NCI-H345 treated with DMSO at 0.1 percent for 48 hours (cell line): ENCODE data around the gene CACNA1B.
"Not testable (repeated sequence)": the region's sequence is repeated elsewhere in the genome, so short reads cannot be mapped to it uniquely, and the experiment has no call there.

Experiments used
- DNase-seq: peaks from one replicate; lab custom pipeline; 2025; ENCODE audit not compliant: unreplicated experiment; lab: John Stamatoyannopoulos, UW

The CACNA1B gene

GRCh38 chr9:138010861-138011260, 133.3 kb downstream of the CACNA1B start:
- DNase-seq = peak; percentile 57

DNA sequence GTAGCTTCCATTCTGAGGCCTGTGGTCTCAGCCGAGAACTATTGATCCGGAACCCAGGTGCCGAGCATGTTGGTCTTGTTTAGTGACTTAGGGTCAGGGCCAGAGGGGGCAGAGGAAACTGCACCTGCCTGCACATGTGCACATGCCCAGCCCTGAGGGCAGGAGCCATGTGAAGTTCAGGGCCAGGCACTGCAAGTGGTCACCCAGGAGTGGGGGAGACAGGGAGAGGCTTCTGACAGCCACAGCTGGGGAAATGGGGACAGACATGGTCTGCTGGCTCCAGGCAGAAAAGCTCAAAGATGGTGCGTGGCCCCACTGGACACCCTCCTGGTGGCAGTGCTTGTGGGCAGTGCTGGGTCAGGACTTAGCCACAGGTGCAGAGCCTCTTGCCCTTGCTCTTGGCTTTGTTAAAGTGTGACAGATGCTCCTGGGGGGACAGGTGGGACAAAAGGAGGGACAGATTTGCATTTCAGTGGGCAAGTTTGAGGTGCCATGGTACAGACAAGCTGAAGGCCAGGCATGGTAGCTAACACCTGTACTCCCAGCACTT, 134.4 kb downstream of the CACNA1B start:
- DNase-seq = no peak

DNA sequence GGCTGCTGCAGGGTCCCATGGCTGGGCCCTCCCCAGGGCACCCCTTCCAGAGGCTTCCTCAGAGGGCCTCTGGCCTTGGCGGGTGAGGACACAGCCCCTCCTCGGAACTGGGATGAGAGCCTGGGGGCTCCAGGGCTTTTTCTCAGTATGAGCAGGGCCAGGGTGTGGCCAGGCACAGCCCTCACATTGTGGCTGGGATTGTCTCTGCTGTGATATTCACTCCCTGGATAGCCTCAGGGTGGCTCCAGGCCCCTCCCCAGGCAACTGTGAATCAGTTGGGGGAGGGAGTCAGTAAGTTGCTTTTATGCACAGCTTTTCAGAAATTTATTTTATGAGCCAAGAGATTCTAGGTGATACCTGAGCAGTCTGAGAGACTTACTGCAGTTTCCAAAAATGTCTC, 135.7 kb downstream of the CACNA1B start:
- no peak for DNase-seq

DNA sequence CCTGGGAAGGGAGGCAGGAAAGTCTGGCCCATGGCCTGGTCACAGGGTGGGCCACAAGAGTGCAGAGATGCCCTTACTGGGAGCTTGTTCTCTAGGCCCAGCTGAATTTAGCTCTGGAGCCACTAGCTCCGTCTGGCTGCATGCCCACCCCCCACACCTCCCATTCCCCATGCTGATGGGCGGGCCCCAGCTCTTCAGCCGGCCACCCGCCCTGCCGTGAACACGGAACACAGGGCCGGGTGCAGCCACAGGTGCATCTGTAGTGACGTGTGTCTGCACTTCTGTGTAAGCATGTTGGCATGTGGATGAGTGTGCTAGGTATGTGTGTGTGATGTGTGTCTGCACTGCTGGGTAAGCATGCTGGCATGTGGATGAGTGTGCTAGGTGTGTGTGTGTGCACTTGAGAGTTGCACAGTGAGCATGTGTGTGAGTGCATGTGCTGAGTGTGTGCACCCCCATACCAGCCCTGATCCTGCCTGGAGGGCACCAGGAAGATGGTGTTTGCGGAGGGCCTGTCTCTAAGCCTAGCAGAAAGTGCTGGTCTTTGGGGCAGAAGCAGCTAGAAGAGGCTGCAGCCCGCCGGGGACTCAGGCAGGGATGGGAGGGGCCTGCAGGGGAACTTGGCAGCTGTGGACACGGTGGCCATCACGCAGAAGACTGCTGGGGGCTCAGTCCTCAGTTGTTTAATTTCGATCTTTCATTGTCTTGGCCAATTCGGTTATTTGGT, 136.4 kb downstream of the CACNA1B start:
- no peak for DNase-seq

GRCh38 chr9:138014563-138014945, 137.0 kb downstream of the CACNA1B start:
- no peak for DNase-seq

- DNase-seq = no peak
Measured at GRCh38 chr9:138015021-138015829, 137.6 kb downstream of the CACNA1B start.

DNA sequence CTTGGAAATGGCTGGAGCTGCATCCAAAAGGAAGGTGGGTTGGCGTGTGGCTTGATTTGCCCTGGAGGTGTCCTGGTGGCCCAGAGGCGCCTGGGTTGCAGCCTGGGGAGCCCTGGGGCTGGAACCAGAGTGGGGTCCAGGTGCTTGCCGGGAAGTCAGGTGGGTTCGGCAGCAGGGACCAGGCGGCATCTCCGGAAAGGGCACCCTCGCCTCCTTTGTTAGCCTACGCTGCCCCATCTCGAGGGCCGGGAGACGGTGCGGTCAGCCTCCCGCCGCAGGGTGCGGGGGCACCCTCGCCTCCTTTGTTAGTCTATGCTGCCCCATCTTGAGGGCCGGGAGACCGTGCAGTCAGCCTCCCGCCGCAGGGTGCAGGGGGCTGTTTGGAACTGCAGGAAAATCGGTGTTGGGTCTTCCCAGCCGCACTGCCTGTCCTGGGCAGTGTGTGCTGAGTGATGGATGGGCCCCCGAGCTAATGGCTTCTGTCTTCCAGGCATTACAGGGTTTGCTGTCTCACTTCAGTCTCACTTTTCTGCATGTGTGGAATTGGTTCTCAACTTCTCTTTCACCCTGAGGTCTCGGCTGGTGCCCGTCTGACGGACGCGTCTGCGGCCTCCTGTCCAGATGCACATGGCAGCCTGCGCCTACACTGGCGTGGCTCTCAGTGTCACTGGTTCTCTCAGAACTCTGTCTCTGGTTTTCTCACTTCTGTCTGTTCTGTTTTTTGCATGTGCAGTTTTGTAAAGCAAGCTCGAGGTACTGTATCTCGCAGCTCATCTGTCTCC, 139.0 kb downstream of the CACNA1B start:
- no peak for DNase-seq

- no peak for DNase-seq
Measured at GRCh38 chr9:138017200-138017599, 139.6 kb downstream of the CACNA1B start.

DNA sequence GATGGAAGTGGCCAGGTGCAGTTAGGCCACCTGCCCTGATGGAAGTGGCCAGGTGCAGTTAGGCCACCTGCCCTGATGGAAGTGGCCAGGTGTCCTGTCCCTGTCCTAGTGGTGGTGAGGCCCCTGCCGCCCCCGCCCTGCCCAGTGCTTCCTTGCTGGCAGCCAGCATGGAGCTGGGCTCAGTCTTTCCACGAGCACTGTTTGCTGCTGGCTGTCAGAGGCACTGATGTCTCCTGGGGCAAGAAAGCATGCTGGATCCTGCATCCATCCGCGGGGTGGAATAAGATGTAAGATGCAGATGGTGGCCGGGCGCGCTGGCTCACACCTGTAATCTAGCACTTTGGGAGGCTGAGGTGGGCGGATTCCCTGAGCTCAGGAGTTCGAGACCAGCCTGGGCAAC, 141.9 kb downstream of the CACNA1B start:
- not testable (repeated sequence) for DNase-seq

GRCh38 chr9:138020120-138020794, 142.7 kb downstream of the CACNA1B start:
- DNase-seq = peak; percentile 58

DNA sequence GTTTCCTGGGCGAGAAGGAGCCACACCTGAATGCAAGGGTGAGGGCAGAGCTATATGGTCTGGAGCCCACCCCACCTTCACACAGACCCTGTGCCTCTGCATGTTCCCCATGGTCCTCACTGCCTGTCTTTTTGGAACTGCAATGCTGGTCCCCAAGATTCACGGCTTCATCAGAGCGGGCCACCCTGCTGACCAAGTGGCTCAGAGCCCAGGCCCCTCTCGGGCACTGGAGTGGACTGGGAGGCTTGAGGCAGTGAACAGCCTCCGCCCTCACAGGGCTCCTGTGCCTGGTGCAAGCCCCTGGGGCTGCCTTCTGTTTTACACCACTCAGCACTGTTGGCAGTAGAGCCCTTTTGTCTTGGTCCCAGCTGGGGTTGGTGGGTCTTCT, 143.2 kb downstream of the CACNA1B start:
- peak; percentile 12 for DNase-seq

DNA sequence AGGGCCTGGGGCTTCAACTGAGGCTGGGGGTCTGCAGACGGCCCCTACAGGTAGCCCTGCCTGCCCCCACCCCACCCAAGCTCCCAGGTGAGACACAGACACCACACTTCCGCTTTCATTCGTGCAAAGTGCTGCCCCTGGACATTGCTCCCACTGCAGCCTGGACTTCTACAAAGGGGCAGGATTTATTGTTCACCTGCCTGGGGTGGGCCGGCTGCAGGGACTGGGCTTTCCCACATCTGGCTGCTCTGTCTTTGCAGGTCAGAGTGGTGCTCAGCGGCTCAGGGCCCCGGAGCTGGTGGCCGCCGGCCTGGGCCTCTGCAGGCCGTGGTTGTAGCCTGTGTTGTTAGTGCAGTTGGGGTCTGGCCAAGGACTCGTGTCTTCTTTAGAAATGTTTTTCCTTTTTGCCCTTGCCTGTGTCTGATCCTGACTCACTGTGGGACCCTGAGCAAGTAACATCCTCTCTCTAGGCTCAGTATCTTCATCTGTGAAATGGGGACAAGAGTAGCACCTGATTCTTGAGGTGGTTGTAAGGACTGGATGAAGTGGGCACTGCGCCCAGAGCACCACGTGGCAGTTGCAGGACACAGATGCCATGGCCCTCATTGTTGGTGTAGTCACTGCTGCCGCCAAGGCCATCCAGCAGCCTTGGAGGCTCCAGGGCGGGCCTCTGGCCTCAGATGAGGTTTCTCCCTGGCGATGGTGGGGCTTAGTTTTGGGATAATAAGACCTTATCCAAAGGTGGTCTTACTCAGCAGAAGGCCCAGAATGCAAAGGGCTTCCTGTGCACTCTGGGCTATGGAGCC, 143.9 kb downstream of the CACNA1B start:
- DNase-seq = no peak

- peak; percentile 89 for DNase-seq
Measured at GRCh38 chr9:138022121-138022741, 144.6 kb downstream of the CACNA1B start.

DNA sequence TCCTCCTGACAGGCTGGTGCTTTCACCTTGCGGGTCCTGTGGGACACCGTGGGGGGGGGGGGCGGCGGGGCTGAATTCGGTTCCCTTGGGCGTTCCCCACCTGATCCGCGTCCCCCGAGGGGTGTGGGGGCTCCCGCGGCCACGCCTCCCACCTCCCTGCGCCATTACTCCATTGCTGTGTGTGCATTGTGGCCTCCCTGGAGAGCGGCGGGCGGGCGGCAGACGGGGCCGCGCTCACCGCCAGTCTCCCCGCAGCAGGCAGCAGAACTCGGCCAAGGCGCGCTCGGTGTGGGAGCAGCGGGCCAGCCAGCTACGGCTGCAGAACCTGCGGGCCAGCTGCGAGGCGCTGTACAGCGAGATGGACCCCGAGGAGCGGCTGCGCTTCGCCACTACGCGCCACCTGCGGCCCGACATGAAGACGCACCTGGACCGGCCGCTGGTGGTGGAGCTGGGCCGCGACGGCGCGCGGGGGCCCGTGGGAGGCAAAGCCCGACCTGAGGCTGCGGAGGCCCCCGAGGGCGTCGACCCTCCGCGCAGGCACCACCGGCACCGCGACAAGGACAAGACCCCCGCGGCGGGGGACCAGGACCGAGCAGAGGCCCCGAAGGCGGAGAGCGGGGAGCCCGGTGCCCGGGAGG, 145.3 kb downstream of the CACNA1B start:
- peak; percentile 43 for DNase-seq

DNA sequence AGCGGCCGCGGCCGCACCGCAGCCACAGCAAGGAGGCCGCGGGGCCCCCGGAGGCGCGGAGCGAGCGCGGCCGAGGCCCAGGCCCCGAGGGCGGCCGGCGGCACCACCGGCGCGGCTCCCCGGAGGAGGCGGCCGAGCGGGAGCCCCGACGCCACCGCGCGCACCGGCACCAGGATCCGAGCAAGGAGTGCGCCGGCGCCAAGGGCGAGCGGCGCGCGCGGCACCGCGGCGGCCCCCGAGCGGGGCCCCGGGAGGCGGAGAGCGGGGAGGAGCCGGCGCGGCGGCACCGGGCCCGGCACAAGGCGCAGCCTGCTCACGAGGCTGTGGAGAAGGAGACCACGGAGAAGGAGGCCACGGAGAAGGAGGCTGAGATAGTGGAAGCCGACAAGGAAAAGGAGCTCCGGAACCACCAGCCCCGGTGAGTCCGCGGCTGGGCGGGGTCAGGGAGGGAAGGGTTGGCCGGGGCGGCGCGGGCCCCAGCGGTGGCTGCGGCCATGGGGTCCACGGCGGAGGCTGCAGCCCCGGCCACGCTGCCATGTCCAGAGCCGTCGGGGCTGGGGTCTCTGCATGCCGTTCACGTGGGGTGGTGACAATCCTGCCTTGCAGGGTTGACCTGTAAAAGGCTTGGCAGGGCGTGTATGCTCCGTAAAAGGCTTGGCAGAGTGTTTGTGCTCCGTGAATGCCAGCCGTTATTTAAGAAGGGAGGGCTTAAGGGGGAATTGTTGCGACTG, 146.0 kb downstream of the CACNA1B start:
- no peak for DNase-seq

DNA sequence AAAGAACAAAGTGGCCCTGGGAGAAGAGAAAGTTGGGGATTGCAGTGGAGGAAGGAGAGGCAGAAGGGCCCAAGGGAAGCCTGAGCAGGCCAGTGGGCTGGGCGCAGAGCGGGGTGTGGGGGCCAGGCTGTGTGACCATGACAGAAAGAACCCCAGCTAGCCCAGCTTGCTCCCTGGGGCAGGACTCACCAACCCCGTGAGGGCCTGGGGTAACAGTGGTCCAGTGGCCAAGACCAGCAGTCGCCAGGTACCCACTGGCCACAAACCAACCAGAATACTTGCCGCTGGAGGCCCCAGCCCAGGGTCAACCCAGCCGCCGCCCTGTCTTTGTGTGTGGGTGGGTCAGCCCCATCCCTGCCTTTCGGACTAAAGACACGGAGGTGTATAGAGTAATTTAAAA, 146.5 kb downstream of the CACNA1B start:
- DNase-seq = no peak

DNA sequence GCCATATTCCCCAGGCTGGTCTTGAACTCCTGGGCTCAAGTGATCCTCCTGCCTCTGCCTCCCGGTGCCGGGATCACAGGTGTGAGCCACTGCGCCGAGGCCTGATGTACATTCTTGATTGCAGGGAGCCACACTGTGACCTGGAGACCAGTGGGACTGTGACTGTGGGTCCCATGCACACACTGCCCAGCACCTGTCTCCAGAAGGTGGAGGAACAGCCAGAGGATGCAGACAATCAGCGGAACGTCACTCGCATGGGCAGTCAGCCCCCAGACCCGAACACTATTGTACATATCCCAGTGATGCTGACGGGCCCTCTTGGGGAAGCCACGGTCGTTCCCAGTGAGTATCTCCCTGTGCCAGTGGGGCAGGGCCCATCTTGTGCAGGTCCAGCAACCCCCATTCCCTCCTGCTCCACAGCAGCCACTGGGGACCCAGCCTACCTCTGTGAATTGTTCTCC, 147.3 kb downstream of the CACNA1B start:
- no peak for DNase-seq

- DNase-seq = no peak
Measured at GRCh38 chr9:138025417-138025816, 147.8 kb downstream of the CACNA1B start.
